ENCODE data around the gene EN2.

Gene EN2

DNA sequence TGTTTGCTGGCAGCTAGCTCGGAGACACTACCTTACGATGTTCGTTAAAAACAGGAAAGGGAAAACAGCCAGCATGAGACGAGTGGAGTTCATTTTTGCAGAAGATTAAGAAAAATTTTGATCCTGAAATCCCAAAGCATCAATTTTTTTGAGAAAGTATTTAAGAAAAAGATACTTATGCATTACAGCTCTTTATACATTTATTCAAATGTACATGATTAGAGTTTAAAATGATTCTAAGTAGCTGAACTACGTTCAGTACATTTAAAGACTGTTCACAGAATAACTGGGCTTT, 53.7 kb downstream of the EN2 start:
- no peak for DNase-seq

DNA sequence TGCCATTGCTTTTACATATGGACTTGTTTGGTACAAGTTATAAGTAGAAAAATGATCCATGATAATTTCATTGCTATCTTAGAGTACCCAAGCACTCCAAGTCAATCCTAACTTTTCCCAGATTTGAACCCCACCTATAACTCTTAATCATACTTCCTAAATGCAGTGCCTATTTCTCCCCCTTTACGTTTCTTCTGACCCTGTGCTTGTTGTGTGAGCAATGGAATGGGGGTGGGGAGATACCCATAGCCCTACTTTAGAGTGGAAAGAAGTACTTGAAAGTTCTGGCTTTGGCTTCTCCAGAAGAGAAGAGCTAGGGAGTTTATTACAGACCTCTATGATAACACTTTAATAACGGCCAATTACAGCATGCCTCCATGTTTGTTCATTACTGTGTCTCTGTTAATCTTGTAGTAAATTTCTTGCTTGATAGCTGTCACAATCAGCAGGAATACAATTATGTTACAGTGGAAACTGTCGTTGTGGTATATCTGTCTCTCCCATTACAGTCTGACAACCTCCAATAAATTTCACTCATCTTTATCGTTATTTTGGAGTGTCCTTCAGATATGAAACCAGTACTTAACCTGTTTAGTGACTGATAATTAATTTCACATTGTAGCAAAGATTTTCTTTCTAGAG, 54.4 kb downstream of the EN2 start:
- no peak for DNase-seq

DNA sequence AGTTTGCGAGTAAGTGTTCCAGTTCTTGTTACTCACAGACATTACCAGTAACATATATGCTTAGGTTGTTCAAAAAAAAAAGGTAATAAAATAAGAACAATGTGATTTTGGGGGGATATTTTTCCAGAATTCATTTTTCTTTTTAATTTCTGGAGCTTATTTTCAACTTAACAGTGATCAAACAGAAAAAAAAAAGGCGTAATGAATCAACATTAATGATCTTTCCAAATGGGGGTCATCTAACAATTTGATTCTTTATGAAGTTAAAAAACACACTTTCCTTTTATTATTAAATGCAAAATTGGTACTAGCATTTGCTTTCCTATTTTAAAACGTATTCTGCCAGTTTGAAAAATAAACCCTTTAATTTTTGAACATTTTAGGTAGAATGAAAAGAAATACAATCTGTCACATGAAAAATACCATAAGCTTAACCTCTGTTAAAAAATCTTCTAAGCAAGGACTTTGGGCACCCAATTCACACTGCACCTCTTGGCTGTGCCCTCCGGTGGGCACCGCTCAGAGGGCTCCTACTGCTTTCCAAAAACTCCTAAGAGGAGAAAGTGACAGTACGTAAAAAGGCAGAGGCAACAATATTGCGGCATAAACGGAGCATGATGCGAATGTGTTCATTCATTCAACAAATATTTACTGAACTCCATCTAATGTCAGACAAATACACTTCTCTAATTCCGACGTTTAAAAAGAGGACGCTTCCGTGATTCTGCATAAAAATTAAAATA, 55.8 kb downstream of the EN2 start:
- no peak for DNase-seq

DNA sequence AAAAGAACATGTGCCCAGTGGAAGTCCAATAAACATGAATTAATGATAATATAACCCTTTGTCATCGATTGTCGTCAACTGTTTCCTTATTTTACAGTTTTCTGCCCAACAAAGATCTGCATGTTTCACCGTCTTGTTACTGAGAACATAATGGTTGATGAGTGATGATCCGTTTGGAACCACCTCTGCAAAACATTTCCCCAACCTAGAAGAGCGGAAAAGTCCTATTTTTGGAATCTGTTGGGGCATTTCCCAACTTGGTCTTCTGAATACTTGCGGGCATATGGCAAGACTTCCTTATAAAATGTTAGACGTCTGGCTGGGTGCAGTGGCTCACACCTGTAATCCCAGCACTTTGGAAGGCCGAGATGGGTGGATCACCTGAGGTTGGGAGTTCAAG, 56.4 kb downstream of the EN2 start:
- no peak for DNase-seq
